HepG2 (cell line): ENCODE data around the gene VAC14. TPM values are rescaled to one million over a fixed set of nuclear protein-coding genes. Genes with fewer than 3 reads are reported as not detected.

ENCODE experiments used
- BRCA1 ChIP-seq: sonication (generic); formaldehyde crosslinking; IDR thresholded peaks from 2 replicates; pipeline ENCODE4 v1.4.0; 2020; ENCODE audit warnings: missing genetic modification reagents
- ESRRA ChIP-seq: sonication (generic); formaldehyde crosslinking; IDR thresholded peaks from 2 replicates; pipeline ENCODE4 v1.5.1; 2020; ENCODE audit warnings: mild to moderate bottlenecking, low read depth, missing genetic modification reagents
- GATAD1 ChIP-seq: IDR thresholded peaks from 2 replicates; pipeline ENCODE4 v1.6.1; 2016; ENCODE audit warnings: missing genetic modification reagents, missing compliant biosample characterization
- GZF1 ChIP-seq: sonication (generic); formaldehyde crosslinking; IDR thresholded peaks from 2 replicates; pipeline ENCODE4 v1.5.1; 2020; ENCODE audit warnings: mild to moderate bottlenecking, missing genetic modification reagents
- JUN ChIP-seq: sonication (generic); formaldehyde crosslinking; IDR thresholded peaks from 2 replicates; pipeline ENCODE4 v1.4.0; 2020; ENCODE audit warnings: mild to moderate bottlenecking, missing genetic modification reagents
- KDM3A ChIP-seq: IDR thresholded peaks from 2 replicates; pipeline ENCODE4 v1.6.1; 2018; ENCODE audit warnings: low read depth, missing compliant biosample characterization
- MEIS1 ChIP-seq: sonication (generic); formaldehyde crosslinking; IDR thresholded peaks from 2 replicates; pipeline ENCODE4 v1.9.0; 2021; ENCODE audit warnings: mild to moderate bottlenecking, missing genetic modification reagents, moderate library complexity, borderline replicate concordance
- NFKB2 ChIP-seq: sonication (generic); formaldehyde crosslinking; IDR thresholded peaks from 2 replicates; pipeline ENCODE4 v1.4.0; 2020; ENCODE audit warnings: missing genetic modification reagents, borderline replicate concordance
- PATZ1 ChIP-seq: sonication (generic); formaldehyde crosslinking; IDR thresholded peaks from 2 replicates; pipeline ENCODE4 v1.4.0; 2020; ENCODE audit warnings: missing genetic modification reagents
- PCBP1 ChIP-seq: fragments of 200-400 bp; formaldehyde crosslinking; IDR thresholded peaks from 2 replicates; pipeline ENCODE4 v1.6.1; 2017; ENCODE audit warnings: mild to moderate bottlenecking, low read depth, low read length, borderline replicate concordance
- POLR2G ChIP-seq: fragments of 200-400 bp; formaldehyde crosslinking; IDR thresholded peaks from 2 replicates; pipeline ENCODE4 v1.6.1; 2018; ENCODE audit warnings: mild to moderate bottlenecking, low read depth, low read length, moderate library complexity
- RBM39 ChIP-seq: fragments of 200-400 bp; formaldehyde crosslinking; IDR thresholded peaks from one replicate; pipeline ENCODE4 v1.6.1; 2018; ENCODE audit warnings: antibody characterized with exemption, mild to moderate bottlenecking, low read depth, low read length; ENCODE audit not compliant: poor library complexity, severe bottlenecking
- SIX4 ChIP-seq: sonication (generic); formaldehyde crosslinking; IDR thresholded peaks from 2 replicates; pipeline ENCODE4 v1.4.0; 2020; ENCODE audit warnings: missing genetic modification reagents
- SKI ChIP-seq: fragments of 450-650 bp; IDR thresholded peaks from one replicate; pipeline ENCODE4 v1.6.1; 2018; ENCODE audit warnings: mild to moderate bottlenecking; ENCODE audit not compliant: partially characterized antibody
- YEATS4 ChIP-seq: sonication (generic); formaldehyde crosslinking; IDR thresholded peaks from 2 replicates; pipeline ENCODE4 v1.4.0; 2020; ENCODE audit warnings: missing genetic modification reagents, borderline replicate concordance
- ZBTB14 ChIP-seq: sonication (generic); formaldehyde crosslinking; IDR thresholded peaks from 2 replicates; pipeline ENCODE4 v1.4.0; 2020; ENCODE audit warnings: missing genetic modification reagents
- ZNF296 ChIP-seq: sonication (generic); formaldehyde crosslinking; conservative IDR thresholded peaks from 2 replicates; pipeline ENCODE4 v1.5.0; 2020; ENCODE audit warnings: mild to moderate bottlenecking, missing genetic modification reagents
- ZNF496 ChIP-seq: sonication (generic); formaldehyde crosslinking; IDR thresholded peaks from 2 replicates; pipeline ENCODE4 v1.8.1; 2023; ENCODE audit warnings: mild to moderate bottlenecking, moderate library complexity, missing genetic modification reagents; ENCODE audit not compliant: insufficient replicate concordance
- ZNF552 ChIP-seq: sonication (generic); formaldehyde crosslinking; IDR thresholded peaks from 2 replicates; pipeline ENCODE4 v1.9.0; 2022; ENCODE audit warnings: missing genetic modification reagents, mild to moderate bottlenecking, borderline replicate concordance
- ZNF564 ChIP-seq: sonication (generic); formaldehyde crosslinking; IDR thresholded peaks from 2 replicates; pipeline ENCODE4 v1.8.1; 2023; ENCODE audit warnings: mild to moderate bottlenecking, missing genetic modification reagents
- ZNF580 ChIP-seq: IDR thresholded peaks from 2 replicates; pipeline ENCODE4 v1.6.1; 2016; ENCODE audit warnings: low read depth, borderline replicate concordance
- ZNF644 ChIP-seq: IDR thresholded peaks from 2 replicates; pipeline ENCODE4 v1.6.1; 2016; ENCODE audit warnings: low read depth
- ZNF709 ChIP-seq: sonication (generic); formaldehyde crosslinking; IDR thresholded peaks from 2 replicates; pipeline ENCODE4 v1.5.0; 2020; ENCODE audit warnings: mild to moderate bottlenecking, missing genetic modification reagents
- ZNF713 ChIP-seq: sonication (generic); formaldehyde crosslinking; IDR thresholded peaks from 2 replicates; pipeline ENCODE4 v1.4.0; 2020; ENCODE audit warnings: mild to moderate bottlenecking, missing genetic modification reagents
- ZNF724P ChIP-seq: sonication (generic); formaldehyde crosslinking; IDR thresholded peaks from 2 replicates; pipeline ENCODE4 v1.8.0; 2022; ENCODE audit warnings: missing genetic modification reagents, borderline replicate concordance
- polyA plus RNA-seq, 8 experiments: library from polyadenylated mRNA; depleted of rRNA in 3 of 8; stranded (reverse) in 7 of 8; unstranded in 1 of 8; fragments of >200 nt; fragmentation: Illumina TruSeq in 4 of 8; extraction: Trizol in 4 of 8; gene quantifications; 2 replicates each; pipeline versions ENCODE4 v1.2.1 to v1.2.3, GENCODE V29; 2011 to 2016; ENCODE audit warnings: low read depth in 4 of 8, missing spikeins in 1 of 8, mixed read lengths in 1 of 8; ENCODE audit not compliant: insufficient read depth in 1 of 8
- total RNA-seq, 5 experiments: library from RNA; depleted of rRNA; stranded (reverse); fragments of >200 nt; fragmentation: Illumina TruSeq; extraction: Trizol; gene quantifications; 2 replicates each; pipeline ENCODE4 v1.2.3, GENCODE V29; 2016; ENCODE audit warnings: low read depth in 1 of 5

The VAC14 gene
- total and polyA plus RNA-seq, 2 of the 13 experiments (the other 11 are each of a cell fraction or from before 2014, with no cell fraction given): 23.5 to 24.6 TPM

- TF ChIP-seq ZNF296 (CRISPR knock-in tag) (peak; percentile 73; the same call in 1 of the 2 replicates), JUN (CRISPR knock-in tag) (peak; percentile 64; the same call in 1 of the 2 replicates), ZNF713 (0 out of 2 replicates have a peak, but pooled peaks have one; percentile 34), NFKB2 (CRISPR knock-in tag) (peak; percentile 94), BRCA1 (0 out of 2 replicates have a peak, but pooled peaks have one; percentile 28), SKI (no peak), PATZ1 (peak; percentile 85), KDM3A (peak; percentile 91), ESRRA (CRISPR knock-in tag) (peak; percentile 85; the same call in 1 of the 2 replicates), PCBP1 (0 out of 2 replicates have a peak, but pooled peaks have one; percentile 20), ZNF644 (CRISPR knock-in tag) (peak; percentile 43; the same call in 1 of the 2 replicates), SIX4 (CRISPR knock-in tag) (peak; percentile 45; the same call in 1 of the 2 replicates), YEATS4 (peak; percentile 91), POLR2G (peak; percentile 76), ZNF724P (CRISPR knock-in tag) (no peak), GZF1 (CRISPR knock-in tag) (no peak), ZNF709 (CRISPR knock-in tag) (no peak), ZNF496 (CRISPR knock-in tag) (no peak), ZNF564 (CRISPR knock-in tag) (peak; percentile 95; the same call in 1 of the 2 replicates), ZBTB14 (no peak), RBM39 (no peak), MEIS1 (CRISPR knock-in tag) (0 out of 2 replicates have a peak, but pooled peaks have one; percentile 24), ZNF580 (peak; percentile 93), GATAD1 (CRISPR knock-in tag) (peak; percentile 60; the same call in 1 of the 2 replicates), ZNF552 (CRISPR knock-in tag) (peak; percentile 27; the same call in 1 of the 2 replicates)
These were observed 89.5 kb downstream of the VAC14 start (continued) for GRCh38 chr16:70711211-70712031.
